Stimulated activated CD8-positive, alpha-beta memory T cell treated with anti-CD3 and anti-CD28 coated beads, Interleukin-7, amount 100 ng/mL, for 4 hours (primary cell): ENCODE data around the gene ANXA3.
"Not testable (repeated sequence)": the region's sequence is repeated elsewhere in the genome, so short reads cannot be mapped to it uniquely, and the experiment has no call there.

Experiments used
- DNase-seq, 2 donors: peaks; one replicate each; pipeline ENCODE4 v3.0.0-alpha.2; 2020; ENCODE audit warnings: low read depth in 2 of 2

The ANXA3 gene, protein sequence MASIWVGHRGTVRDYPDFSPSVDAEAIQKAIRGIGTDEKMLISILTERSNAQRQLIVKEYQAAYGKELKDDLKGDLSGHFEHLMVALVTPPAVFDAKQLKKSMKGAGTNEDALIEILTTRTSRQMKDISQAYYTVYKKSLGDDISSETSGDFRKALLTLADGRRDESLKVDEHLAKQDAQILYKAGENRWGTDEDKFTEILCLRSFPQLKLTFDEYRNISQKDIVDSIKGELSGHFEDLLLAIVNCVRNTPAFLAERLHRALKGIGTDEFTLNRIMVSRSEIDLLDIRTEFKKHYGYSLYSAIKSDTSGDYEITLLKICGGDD

GRCh38 chr4:78551420-78552351 is at the start of gene ANXA3:
ANXA3 (plus strand) TSS chr4:78551770; CDS start chr4:78554474, 2,704 bp downstream.
- DNase-seq: no peak

DNA sequence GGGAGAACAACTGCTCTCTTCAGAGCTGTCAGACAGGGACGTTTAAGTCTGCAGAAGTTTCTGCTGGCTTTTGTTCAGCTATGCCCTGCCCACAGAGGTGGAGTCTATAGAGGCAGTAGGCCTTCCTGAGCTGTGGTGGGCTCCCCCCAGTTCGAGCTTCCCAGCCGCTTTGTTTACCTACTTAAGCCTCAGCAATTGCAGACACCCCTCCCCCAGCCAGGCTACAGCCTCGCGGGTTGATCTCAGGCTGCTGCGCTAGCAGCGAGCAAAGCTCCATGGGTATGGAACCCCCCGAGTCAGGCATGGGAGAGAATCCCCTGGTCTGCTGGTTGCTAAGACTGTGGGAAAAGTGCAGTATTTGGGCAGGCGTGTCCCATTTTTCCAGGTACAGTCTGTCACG is 45.3 kb upstream of the ANXA3 start:
- not testable (repeated sequence) for DNase-seq

DNA sequence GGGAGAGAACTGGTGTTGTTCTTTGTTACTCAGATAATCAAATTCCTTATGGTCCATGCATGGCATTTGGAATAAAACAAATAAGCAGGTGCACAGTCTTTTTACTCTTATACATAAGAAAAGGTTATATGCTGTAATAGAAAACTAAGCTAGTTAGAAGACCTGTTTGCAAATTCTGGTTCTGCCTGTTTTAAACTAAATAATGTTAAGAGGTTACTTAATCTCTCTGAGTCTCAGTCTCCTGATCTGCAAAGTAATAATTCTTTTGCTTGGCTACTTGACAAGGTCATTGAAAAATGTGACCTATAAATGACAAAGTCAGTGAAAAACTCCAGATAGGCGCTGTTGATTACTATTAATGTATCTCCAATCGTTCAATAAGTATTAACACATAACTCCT is 42.5 kb upstream of the ANXA3 start:
- no peak for DNase-seq

GRCh38 chr4:78510108-78510507 is 41.5 kb upstream of the ANXA3 start:
- DNase-seq: no peak

GRCh38 chr4:78510681-78511080 is 40.9 kb upstream of the ANXA3 start:
- no peak for DNase-seq

GRCh38 chr4:78512357-78512920 is 39.1 kb upstream of the ANXA3 start:
- no peak for DNase-seq

GRCh38 chr4:78513411-78513975 is 38.1 kb upstream of the ANXA3 start:
- no peak for DNase-seq

DNA sequence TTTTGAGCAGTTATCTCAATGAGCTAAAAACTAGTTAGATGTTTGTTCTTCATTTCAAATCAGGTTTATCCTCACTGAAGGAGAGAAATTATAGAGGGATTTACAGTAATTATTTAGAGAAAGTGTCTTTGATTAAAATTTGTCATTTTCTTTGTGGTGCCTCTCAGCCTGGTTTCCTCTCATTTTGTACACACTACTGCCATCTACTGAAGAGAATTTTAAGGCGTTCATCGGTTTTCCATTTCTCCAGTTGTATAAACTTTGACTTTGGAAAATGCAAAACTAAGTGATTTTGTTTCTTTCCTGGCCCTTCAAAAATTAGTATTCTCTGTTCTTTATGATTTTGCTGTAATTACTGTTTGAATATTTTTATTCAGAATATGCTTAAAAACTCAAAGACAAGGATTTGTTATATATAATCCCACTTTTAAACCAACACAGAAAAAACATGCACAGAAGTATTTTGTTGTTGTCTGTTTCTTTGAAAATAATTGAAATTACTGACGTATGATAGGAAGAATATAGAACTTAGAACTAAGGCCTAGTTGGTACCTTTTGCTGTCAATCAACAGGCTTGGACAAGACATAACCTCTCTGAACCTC is 34.4 kb upstream of the ANXA3 start:
- no peak for DNase-seq

GRCh38 chr4:78518561-78518960 is 33.0 kb upstream of the ANXA3 start:
- DNase-seq: no peak

- no peak for DNase-seq
These were observed 31.6 kb upstream of the ANXA3 start for GRCh38 chr4:78519962-78520361.

DNA sequence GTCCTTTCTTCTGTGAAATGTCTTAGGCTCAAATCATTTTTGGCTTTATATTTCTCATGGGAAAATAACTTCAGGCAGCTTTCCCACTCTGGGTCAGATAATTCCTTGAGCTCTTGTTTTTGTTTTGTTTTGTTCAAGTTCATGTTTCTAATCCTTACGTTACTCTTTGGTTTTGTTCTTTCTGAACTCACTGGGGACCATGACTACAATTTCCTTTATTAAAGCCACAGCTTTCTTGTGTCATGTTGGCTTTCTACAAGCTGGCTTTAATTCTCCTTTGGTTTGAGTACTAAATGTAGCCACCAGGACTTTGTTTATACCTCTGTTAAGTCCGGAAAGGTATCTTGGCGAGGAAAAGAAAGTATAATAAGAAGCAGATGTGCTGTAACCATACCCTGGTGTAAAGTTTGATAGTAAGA is 30.8 kb upstream of the ANXA3 start:
- no peak for DNase-seq

DNA sequence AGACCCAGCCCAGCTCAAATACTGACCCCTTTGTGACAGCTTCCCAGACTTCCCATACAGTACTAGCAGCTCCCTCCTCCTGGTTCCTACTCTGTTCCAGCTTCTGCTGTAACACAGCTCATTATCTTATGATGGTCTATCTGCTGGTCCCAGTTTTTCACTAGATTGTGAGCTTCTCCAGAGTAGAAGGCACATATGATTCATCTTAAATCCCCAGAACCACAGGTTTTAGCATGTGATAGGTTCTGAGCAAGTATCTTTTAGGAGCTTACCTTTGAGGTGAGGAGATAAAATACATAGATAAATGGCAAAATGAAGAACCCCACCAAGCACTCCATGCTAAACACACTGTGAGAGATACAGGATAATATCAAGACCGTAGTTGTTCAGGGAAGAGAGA is 27.6 kb upstream of the ANXA3 start:
- no peak for DNase-seq

- no peak for DNase-seq
These were observed 26.0 kb upstream of the ANXA3 start for GRCh38 chr4:78525559-78525958.

DNA sequence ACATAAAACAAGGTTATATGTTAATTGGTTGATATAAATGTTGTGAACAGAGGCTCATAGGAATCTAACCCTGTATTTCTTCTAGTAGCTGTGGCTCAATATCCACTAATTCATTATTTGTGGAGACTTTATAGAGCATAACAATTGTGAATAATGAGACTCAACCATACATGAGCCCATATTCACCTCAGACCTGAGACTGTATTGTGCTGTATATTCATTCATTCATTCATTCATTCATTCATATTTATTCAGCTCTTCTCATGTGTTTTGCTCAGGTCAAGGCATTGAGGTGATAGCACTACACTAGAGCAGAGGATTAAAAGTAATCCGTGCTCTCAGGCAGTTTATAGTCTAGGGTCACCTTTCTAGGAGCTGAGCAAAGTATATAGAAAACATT is 24.5 kb upstream of the ANXA3 start:
- no peak for DNase-seq

DNA sequence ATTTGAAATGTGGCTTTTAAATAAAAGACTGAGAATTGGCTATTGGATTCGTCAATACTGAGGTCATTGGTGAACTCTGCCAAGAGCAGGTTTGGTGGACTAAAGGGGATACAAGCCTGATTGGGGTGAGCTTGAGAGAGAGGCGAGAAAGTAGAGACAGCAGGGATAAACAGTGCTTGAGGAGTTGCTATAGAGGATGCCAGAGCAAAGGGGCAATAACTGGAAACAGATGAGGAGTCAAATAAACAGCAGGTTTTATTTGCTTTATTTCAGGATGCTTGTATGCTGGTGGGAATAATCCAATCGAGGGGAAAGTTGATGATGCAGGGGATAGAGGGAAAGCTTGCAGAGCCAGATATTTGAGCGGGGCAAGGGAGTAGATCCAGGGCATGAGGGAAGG is 24.0 kb upstream of the ANXA3 start:
- no peak for DNase-seq

GRCh38 chr4:78528327-78528726 is 23.2 kb upstream of the ANXA3 start:
- DNase-seq: no peak

- no peak for DNase-seq
These were observed 21.9 kb upstream of the ANXA3 start for GRCh38 chr4:78529569-78530209.

GRCh38 chr4:78532046-78532445 is 19.5 kb upstream of the ANXA3 start:
- DNase-seq: no peak

DNA sequence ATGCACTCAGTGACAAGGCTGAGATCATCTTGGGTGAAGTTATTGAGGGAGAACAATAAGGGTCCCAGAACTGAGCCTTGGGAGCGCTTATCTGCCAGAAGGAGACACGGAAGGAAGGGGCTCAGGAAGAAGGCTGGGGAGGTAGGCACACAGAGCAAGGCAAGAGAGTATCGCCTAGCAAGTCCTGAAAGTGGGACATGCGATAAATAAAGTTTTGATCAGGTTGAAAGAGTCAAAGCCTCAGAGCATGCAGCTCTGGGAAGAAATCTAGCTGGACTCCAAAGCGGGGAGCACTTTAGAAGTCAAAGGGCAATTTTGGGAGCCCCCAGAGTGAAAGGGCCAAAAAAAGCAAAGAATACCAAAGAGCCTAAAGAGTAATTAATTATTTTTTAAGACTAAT is 17.7 kb upstream of the ANXA3 start:
- DNase-seq: no peak

DNA sequence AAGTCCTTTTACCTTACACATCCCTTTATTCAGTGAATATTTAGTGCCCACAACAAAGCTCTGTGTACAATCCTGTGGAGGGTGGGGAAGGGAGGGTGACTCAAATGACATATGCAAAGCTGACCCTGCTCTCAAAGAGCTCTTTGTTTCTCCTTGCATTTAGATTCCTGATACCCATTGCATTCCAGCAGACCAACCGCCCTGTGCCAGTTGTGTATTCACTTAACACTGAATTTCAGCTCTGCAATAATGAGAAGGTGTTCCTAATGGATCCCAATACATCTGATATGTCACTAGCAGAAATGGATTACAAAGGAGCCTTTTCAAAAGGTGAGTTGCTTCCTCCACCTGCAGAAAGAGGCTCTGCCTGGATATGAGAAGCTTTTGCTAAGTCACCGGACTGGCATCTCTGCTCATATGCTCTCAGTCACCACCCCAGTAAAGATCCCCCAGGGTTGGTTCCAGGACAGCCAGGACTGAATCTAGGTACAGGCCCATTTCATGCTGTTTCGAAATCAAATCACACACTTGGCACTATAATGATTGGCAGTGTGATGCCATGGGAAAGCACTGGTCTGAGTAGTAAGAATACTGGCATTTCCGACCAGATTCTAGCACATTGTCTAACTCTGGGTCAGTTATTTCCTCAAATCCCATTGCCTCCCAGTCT is 17.1 kb upstream of the ANXA3 start:
- DNase-seq: no peak

- DNase-seq: no peak
These were observed 9.2 kb upstream of the ANXA3 start for GRCh38 chr4:78542373-78542772.
